Cardiac muscle cell (in vitro differentiated cells and primary cell): ENCODE data around the gene TSPAN3. TPM values are rescaled to one million over a fixed set of nuclear protein-coding genes. Genes with fewer than 3 reads are reported as not detected.

ENCODE experiments used
- DNase-seq, 2 donors: peaks; one replicate each; pipeline versions ENCODE4 v3.0.0 to v3.0.0-alpha.2; 2010 to 2017; ENCODE audit warnings: low read depth in 1 of 2, low spot score in 1 of 2
- H3K27ac ChIP-seq: fragments of 200-600 bp; sonication (generic); 2 replicates; pipeline ENCODE4 v1.5.1; 2016
- H3K27me3 ChIP-seq: fragments of 200-600 bp; sonication (generic); 2 replicates; pipeline ENCODE4 v1.6.0; 2016; ENCODE audit warnings: control low read depth
- H3K36me3 ChIP-seq: fragments of 200-600 bp; sonication (generic); 2 replicates; pipeline ENCODE4 v1.5.1; 2016; ENCODE audit warnings: control low read depth
- H3K4me1 ChIP-seq: fragments of 200-600 bp; sonication (generic); 2 replicates; pipeline ENCODE4 v1.8.1; 2017; ENCODE audit warnings: low read depth, mild to moderate bottlenecking, mixed run types
- H3K4me3 ChIP-seq: fragments of 200-600 bp; sonication (generic); 2 replicates; pipeline ENCODE4 v1.5.1; 2016; ENCODE audit warnings: mild to moderate bottlenecking
- H3K9me3 ChIP-seq: fragments of 200-600 bp; sonication (generic); 2 replicates; pipeline ENCODE4 v1.5.1; 2017; ENCODE audit warnings: low read depth, mild to moderate bottlenecking, control low read depth
- CTCF ChIP-seq: IDR thresholded peaks from 2 replicates; pipeline ENCODE4 v1.5.1; 2012; ENCODE audit warnings: low read depth, mild to moderate bottlenecking, low read length
- polyA plus RNA-seq: library from polyadenylated mRNA; unstranded; fragments of >200 nt; fragmentation: Nextera tagmentation; extraction: Ambion mirVana; gene quantifications from 2 replicates; pipeline ENCODE4 v1.2.1, GENCODE V29; 2016
- total RNA-seq: library from RNA; depleted of rRNA; stranded (reverse); fragments of >200 nt; gene quantifications from 2 replicates; pipeline ENCODE4 v1.2.3, GENCODE V29; 2016

TSPAN3 gene
- total and polyA plus RNA-seq, 2 experiments from 2014 or later = 316 to 427 TPM

- Histone ChIP-seq H3K4me1 (no peaks in the 10 kb centered on the region), H3K36me3 (no peaks in the 10 kb centered on the region), H3K9me3 (no peaks in the 10 kb centered on the region), H3K27me3 (no peaks in the 10 kb centered on the region), H3K27ac (no peak overlapping the region), H3K4me3 (no peak overlapping the region)
- no peak for TF ChIP-seq CTCF
- DNase-seq = no peak
These were observed 77.7 kb downstream of the TSPAN3 start for GRCh38 chr15:76993114-76993725.

DNA sequence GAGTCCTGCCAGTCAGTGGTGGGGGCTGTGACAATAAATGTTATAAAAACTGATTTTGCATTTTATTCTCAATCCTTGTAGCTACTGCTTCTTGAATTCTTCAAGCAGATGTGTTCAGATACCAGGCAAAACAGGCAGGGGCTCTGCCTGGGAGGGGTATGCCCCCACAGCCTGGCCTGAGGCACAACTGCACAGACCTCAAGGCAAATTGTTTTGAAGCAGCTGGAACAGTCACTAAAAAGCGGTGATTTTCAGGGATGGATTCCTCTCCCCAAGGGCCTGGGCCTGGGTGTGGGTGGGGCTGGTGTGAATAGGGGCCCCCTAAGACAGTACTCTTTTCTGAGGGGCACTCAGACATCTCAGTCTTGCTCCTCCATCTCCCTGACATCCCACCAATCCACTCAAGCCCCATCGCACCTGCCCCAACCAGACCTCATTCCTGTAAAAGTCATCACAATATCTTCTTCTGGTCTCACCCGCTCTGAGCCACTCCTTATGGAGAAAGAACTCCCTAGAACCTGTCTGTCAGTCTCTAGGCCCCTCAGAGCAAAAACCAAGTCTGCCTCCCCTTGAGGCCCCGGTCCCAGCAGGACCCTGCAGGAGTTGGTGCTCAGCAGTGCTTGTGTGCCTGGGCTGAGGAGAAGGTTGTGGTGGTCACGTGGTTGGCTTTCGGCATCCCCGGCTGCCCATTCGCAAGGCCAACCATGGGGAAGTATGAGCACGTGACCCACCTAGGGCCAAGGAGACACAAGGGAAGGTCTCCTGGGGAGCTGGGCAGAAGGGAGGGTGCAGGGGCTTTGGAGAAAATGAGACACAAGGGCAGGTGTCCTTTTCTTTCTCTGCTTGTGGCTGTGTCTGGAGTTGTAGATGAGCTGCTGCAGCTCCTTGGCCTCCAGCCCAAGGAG lies 78.9 kb downstream of the TSPAN3 start:
- no peak for DNase-seq
- no peaks in the 10 kb centered on the region for H3K27me3 ChIP-seq
- H3K27ac ChIP-seq = no peak overlapping the region

More for the DNA sequence above, 78.9 kb downstream of the TSPAN3 start:
- no peak overlapping the region for H3K4me3 ChIP-seq
- TF ChIP-seq CTCF = no peak
- no peaks in the 10 kb centered on the region for H3K4me1 ChIP-seq
- H3K36me3 ChIP-seq = no peaks in the 10 kb centered on the region
- no peaks in the 10 kb centered on the region for H3K9me3 ChIP-seq

Other genes starting within 250 kb of the TSPAN3 start
- 17.9 and 27.0 TPM in 2 replicates for gene SCAPER, start 165.8 kb downstream of the TSPAN3 start, total RNA-seq
- gene SCAPER, start 165.8 kb downstream of the TSPAN3 start, polyA plus RNA-seq = 35.7 and 36.8 TPM in 2 replicates
- 68.4 and 73.4 TPM in 2 replicates for gene RCN2, start 139.4 kb downstream of the TSPAN3 start, total RNA-seq
- 150 and 160 TPM in 2 replicates for gene RCN2, start 139.4 kb downstream of the TSPAN3 start, polyA plus RNA-seq
- gene PSTPIP1, start 76.0 kb downstream of the TSPAN3 start, total RNA-seq = 0.63 TPM in 1 of 2 replicates, not detected in the other
- gene PSTPIP1, start 76.0 kb downstream of the TSPAN3 start, polyA plus RNA-seq = 0.26 and 0.55 TPM in 2 replicates